Measurements from ENCODE around the gene PLCB3. TPM values are rescaled to one million over a fixed set of nuclear protein-coding genes. Genes with fewer than 3 reads are reported as not detected.

The PLCB3 gene
- polyA plus RNA-seq, 1 donor from 2014 or later = 2.1 TPM

GRCh38 chr11:64249563-64250414 is 1.5 kb upstream of the PLCB3 start:
- TF ChIP-seq RAD21 (conservative IDR thresholded peaks at IDR 0.05) = no peak
- Histone ChIP-seq H3K9me3 (ENCODE audit: low read length) (no peaks in the 10 kb centered on the region), H2AFZ (ENCODE audit: low read depth, low read length) (no peak overlapping the region), H3K27ac (ENCODE audit: low read length) (no peak overlapping the region), H4K20me1 (ENCODE audit: insufficient read depth) (no peaks in the 10 kb centered on the region), H3K4me3 (ENCODE audit: low read length) (no peak overlapping the region), H3K9me2 (ENCODE audit: insufficient read depth, low read length) (no peaks in the 10 kb centered on the region), H3F3A (ENCODE audit: insufficient read depth, low read length, poor library complexity, severe bottlenecking) (no peaks in the 10 kb centered on the region), H3K27me3 (ENCODE audit: insufficient read depth, low read depth, low read length) (peaks cover 8% of the 10 kb centered on the region), H3K4me2 (ENCODE audit: low read length) (no peak overlapping the region), H3K36me3 (ENCODE audit: insufficient read depth, low read length) (no peaks in the 10 kb centered on the region), H3K79me2 (replicated peaks; ENCODE audit: insufficient read depth, low read length) (peaks cover 13% of the 10 kb centered on the region), H3K9ac (ENCODE audit: low read length) (peak overlapping the region; percentile 50)

DNA sequence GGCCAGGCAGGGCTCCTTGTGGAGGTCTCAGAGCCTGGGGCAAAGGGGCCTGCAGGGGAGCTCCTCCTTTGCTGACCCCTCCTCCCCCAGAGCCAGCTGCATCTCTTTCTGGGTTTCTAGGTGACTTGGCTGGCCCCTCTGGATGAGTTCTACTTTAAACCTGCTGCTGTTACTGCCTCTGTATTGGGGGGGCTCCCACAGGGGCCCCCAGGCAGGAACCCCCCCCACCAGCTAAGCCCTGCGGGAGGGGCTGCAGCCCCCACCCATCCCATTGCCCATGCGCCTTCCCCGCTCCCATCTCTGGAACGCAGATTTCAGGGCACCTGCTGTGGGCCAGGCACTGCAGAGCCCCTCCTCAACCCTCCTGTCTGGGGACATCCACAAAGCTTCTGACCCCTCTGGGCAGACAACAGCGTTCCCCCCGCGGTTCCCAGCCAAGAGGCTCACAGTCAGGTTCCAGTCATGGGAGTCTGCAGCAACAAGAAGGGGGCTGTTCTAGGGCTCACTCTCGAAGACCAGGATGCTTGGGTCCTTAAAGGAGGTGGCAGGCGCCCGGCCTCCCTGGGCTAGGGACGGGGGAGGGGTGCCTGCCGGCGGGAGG is 815 bp upstream of the PLCB3 start:
- Histone ChIP-seq H3K9me3 (ENCODE audit: low read length) (no peaks in the 10 kb centered on the region), H3K36me3 (ENCODE audit: insufficient read depth, low read length) (no peaks in the 10 kb centered on the region), H3K9ac (ENCODE audit: low read length) (peak overlapping the region; percentile 50), H3K27ac (ENCODE audit: low read length) (peak overlapping the region; percentile 5), H3K4me3 (ENCODE audit: low read length) (peak overlapping the region; percentile 59), H4K20me1 (ENCODE audit: insufficient read depth) (no peaks in the 10 kb centered on the region), H3F3A (ENCODE audit: insufficient read depth, low read length, poor library complexity, severe bottlenecking) (no peaks in the 10 kb centered on the region), H3K79me2 (replicated peaks; ENCODE audit: insufficient read depth, low read length) (peaks cover 7% of the 10 kb centered on the region), H3K27me3 (ENCODE audit: insufficient read depth, low read depth, low read length) (peaks cover 8% of the 10 kb centered on the region), H3K4me2 (ENCODE audit: low read length) (no peak overlapping the region), H3K9me2 (ENCODE audit: insufficient read depth, low read length) (no peaks in the 10 kb centered on the region), H2AFZ (ENCODE audit: low read depth, low read length) (no peak overlapping the region)
- TF ChIP-seq, protein P1, sequence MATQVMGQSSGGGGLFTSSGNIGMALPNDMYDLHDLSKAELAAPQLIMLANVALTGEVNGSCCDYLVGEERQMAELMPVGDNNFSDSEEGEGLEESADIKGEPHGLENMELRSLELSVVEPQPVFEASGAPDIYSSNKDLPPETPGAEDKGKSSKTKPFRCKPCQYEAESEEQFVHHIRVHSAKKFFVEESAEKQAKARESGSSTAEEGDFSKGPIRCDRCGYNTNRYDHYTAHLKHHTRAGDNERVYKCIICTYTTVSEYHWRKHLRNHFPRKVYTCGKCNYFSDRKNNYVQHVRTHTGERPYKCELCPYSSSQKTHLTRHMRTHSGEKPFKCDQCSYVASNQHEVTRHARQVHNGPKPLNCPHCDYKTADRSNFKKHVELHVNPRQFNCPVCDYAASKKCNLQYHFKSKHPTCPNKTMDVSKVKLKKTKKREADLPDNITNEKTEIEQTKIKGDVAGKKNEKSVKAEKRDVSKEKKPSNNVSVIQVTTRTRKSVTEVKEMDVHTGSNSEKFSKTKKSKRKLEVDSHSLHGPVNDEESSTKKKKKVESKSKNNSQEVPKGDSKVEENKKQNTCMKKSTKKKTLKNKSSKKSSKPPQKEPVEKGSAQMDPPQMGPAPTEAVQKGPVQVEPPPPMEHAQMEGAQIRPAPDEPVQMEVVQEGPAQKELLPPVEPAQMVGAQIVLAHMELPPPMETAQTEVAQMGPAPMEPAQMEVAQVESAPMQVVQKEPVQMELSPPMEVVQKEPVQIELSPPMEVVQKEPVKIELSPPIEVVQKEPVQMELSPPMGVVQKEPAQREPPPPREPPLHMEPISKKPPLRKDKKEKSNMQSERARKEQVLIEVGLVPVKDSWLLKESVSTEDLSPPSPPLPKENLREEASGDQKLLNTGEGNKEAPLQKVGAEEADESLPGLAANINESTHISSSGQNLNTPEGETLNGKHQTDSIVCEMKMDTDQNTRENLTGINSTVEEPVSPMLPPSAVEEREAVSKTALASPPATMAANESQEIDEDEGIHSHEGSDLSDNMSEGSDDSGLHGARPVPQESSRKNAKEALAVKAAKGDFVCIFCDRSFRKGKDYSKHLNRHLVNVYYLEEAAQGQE (IDR thresholded peaks at IDR 0.05; ENCODE audit: borderline replicate concordance) = no peak

DNA sequence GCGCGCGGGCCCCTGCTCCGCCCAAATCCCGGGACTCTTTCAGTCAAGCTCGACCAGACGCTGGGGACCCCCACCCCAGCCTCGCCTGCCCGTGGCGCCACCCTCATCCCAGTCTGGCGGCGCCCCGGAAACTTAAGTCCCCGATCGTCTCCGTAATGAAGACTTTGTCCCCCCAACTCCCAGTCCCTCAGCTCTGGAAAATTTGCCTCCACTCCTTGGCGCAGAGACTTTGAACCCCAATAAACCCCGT is 348 bp downstream of the PLCB3 start:
- H3K79me2 ChIP-seq (replicated peaks; ENCODE audit: insufficient read depth, low read length) = no peaks in the 10 kb centered on the region
- H2AFZ ChIP-seq (ENCODE audit: low read depth, low read length) = no peak overlapping the region
- H3F3A ChIP-seq (ENCODE audit: insufficient read depth, low read length, poor library complexity, severe bottlenecking) = no peaks in the 10 kb centered on the region
- no peak overlapping the region for H3K9ac ChIP-seq (ENCODE audit: low read length)
- H4K20me1 ChIP-seq (ENCODE audit: insufficient read depth) = no peaks in the 10 kb centered on the region
- no peak overlapping the region for H3K4me2 ChIP-seq (ENCODE audit: low read length)
- H3K27me3 ChIP-seq (ENCODE audit: insufficient read depth, low read depth, low read length) = peaks cover 8% of the 10 kb centered on the region
- H3K9me2 ChIP-seq (ENCODE audit: insufficient read depth, low read length) = no peaks in the 10 kb centered on the region
- H3K36me3 ChIP-seq (ENCODE audit: insufficient read depth, low read length) = no peaks in the 10 kb centered on the region
- TF ChIP-seq TAF1 (IDR thresholded peaks at IDR 0.05; ENCODE audit: low read depth) (no peak), POLR2AphosphoS5 (IDR thresholded peaks at IDR 0.05) (no peak), EZH2 (IDR thresholded peaks at IDR 0.05; ENCODE audit: borderline replicate concordance, insufficient read depth, low read length, poor library complexity, severe bottlenecking) (no peak), SMC3 (conservative IDR thresholded peaks at IDR 0.05; ENCODE audit: poor library complexity) (no peak), CTCF (IDR thresholded peaks at IDR 0.05; ENCODE audit: poor library complexity, severe bottlenecking) (no peak), RAD21 (conservative IDR thresholded peaks at IDR 0.05) (no peak), EP300 (conservative IDR thresholded peaks at IDR 0.05; ENCODE audit: poor library complexity, severe bottlenecking) (no peak), MXI1 (conservative IDR thresholded peaks at IDR 0.05; ENCODE audit: poor library complexity, severe bottlenecking) (no peak)
- TF ChIP-seq, protein P1 (IDR thresholded peaks at IDR 0.05; ENCODE audit: borderline replicate concordance) = no peak
- no peak overlapping the region for H3K27ac ChIP-seq (ENCODE audit: low read length)
- no peaks in the 10 kb centered on the region for H3K9me3 ChIP-seq (ENCODE audit: low read length)
- H3K4me3 ChIP-seq (ENCODE audit: low read length) = peak overlapping the region; percentile 44
